GM12878 (cell line): ENCODE measurements around the gene RASSF4. TPM values are rescaled to one million over a fixed set of nuclear protein-coding genes. Genes with fewer than 3 reads are reported as not detected.
A peak's percentile ranks its signal among the peaks of the same experiment; 100 is the strongest.

Experiments
- ATF7 ChIP-seq: fragments of 450-650 bp; IDR thresholded peaks from 2 replicates; pipeline ENCODE4 v1.6.1; 2016; ENCODE audit warnings: low read depth, mild to moderate bottlenecking
- BCL11A ChIP-seq: IDR thresholded peaks from 2 replicates; pipeline ENCODE4 v1.6.1; 2011; ENCODE audit warnings: low read depth, low read length
- BMI1 ChIP-seq: fragments of 450-650 bp; IDR thresholded peaks from 2 replicates; pipeline ENCODE4 v1.6.1; 2016; ENCODE audit warnings: mild to moderate bottlenecking, moderate library complexity, borderline replicate concordance
- BRCA1 ChIP-seq: IDR thresholded peaks from 2 replicates; pipeline ENCODE4 v1.6.1; 2011; ENCODE audit warnings: low read depth, low read length, improper control_type of control experiment
- CHD1 ChIP-seq: IDR thresholded peaks from 2 replicates; pipeline ENCODE4 v1.6.1; 2012; ENCODE audit warnings: low read depth, low read length, improper control_type of control experiment
- CHD4 ChIP-seq: fragments of 200-600 bp; sonication (generic); IDR thresholded peaks from 2 replicates; pipeline ENCODE4 v1.6.1; 2016; ENCODE audit warnings: mild to moderate bottlenecking
- LARP7 ChIP-seq: fragments of 450-650 bp; IDR thresholded peaks from 2 replicates; pipeline ENCODE4 v1.6.1; 2017; ENCODE audit warnings: mild to moderate bottlenecking
- MEF2B ChIP-seq: fragments of 450-650 bp; IDR thresholded peaks from 2 replicates; pipeline ENCODE4 v1.6.1; 2018; ENCODE audit warnings: mild to moderate bottlenecking, moderate library complexity; ENCODE audit not compliant: partially characterized antibody, poor library complexity, severe bottlenecking
- MXI1 ChIP-seq: fragments of 150-350 bp; IDR thresholded peaks from 2 replicates; pipeline ENCODE4 v1.6.1; 2011; ENCODE audit warnings: low read depth, mild to moderate bottlenecking, inconsistent platforms, low read length, improper control_type of control experiment
- RAD51 ChIP-seq: fragments of 450-650 bp; IDR thresholded peaks from 2 replicates; pipeline ENCODE4 v1.6.1; 2016; ENCODE audit warnings: moderate library complexity, mild to moderate bottlenecking, inconsistent platforms
- REST ChIP-seq: IDR thresholded peaks from 2 replicates; pipeline ENCODE4 v1.6.1; 2012; ENCODE audit warnings: mild to moderate bottlenecking, low read depth, low read length
- SREBF2 ChIP-seq: IDR thresholded peaks from 2 replicates; pipeline ENCODE4 v1.6.1; 2012; ENCODE audit warnings: mild to moderate bottlenecking, low read length
- STAT1 ChIP-seq: fragments of 450-650 bp; conservative IDR thresholded peaks from 2 replicates; pipeline ENCODE4 v1.6.1; 2014; ENCODE audit warnings: antibody characterized with exemption, mild to moderate bottlenecking
- TCF3 ChIP-seq: IDR thresholded peaks from 2 replicates; pipeline ENCODE4 v1.6.1; 2012; ENCODE audit warnings: low read depth, mild to moderate bottlenecking, low read length, borderline replicate concordance; ENCODE audit not compliant: insufficient read depth
- TCF7 ChIP-seq: IDR thresholded peaks from 2 replicates; pipeline ENCODE4 v1.6.1; 2014; ENCODE audit warnings: antibody characterized with exemption, borderline replicate concordance
- ZNF24 ChIP-seq: fragments of 450-650 bp; IDR thresholded peaks from 2 replicates; pipeline ENCODE4 v1.6.1; 2017; ENCODE audit warnings: antibody characterized with exemption, mild to moderate bottlenecking
- ZSCAN29 ChIP-seq: fragments of 450-650 bp; IDR thresholded peaks from 2 replicates; pipeline ENCODE4 v1.6.1; 2017; ENCODE audit warnings: mild to moderate bottlenecking, moderate library complexity
- polyA plus RNA-seq, 11 experiments: library from polyadenylated mRNA; depleted of rRNA in 4 of 11; unstranded in 6 of 11; stranded (reverse) in 5 of 11; fragments of >200 nt; fragmentation: Nextera tagmentation in 4 of 11; fragmentation: Illumina TruSeq in 1 of 11; extraction: Ambion mirVana in 4 of 11; extraction: Trizol in 1 of 11; gene quantifications; 1 replicate in 1 of 11; 2 replicates in 10 of 11; pipeline versions ENCODE4 v1.2.1 to v1.2.3, GENCODE V29; 2011 to 2016; ENCODE audit warnings: inconsistent platforms in 2 of 11, missing spikeins in 2 of 11, low read depth in 1 of 11
- total RNA-seq, 4 experiments: library from RNA; depleted of rRNA in 3 of 4; stranded (reverse); fragments of >200 nt in 3 of 4; fragmentation: Illumina TruSeq in 1 of 4; extraction: Trizol in 1 of 4; gene quantifications; 2 replicates each; pipeline versions ENCODE4 v1.2.1 to v1.2.3, GENCODE V29; 2013 to 2021
- TF ChIP-seq, protein P1 (sequence below): fragments of 450-650 bp; IDR thresholded peaks from 2 replicates; pipeline ENCODE4 v1.6.1; 2016; ENCODE audit warnings: mild to moderate bottlenecking
- TF ChIP-seq, protein P2 (sequence below): IDR thresholded peaks from 2 replicates; pipeline ENCODE4 v1.6.1; 2012; ENCODE audit warnings: low read length, inconsistent platforms
- TF ChIP-seq, protein P3 (sequence below): IDR thresholded peaks from 2 replicates; pipeline ENCODE4 v1.6.1; 2011; ENCODE audit warnings: borderline replicate concordance, low read depth, mild to moderate bottlenecking, moderate library complexity, low read length; ENCODE audit not compliant: insufficient read depth, poor library complexity, severe bottlenecking
- TF ChIP-seq, protein P4 (sequence below): fragments of 450-650 bp; IDR thresholded peaks from 2 replicates; pipeline ENCODE4 v1.6.1; 2017; ENCODE audit warnings: mild to moderate bottlenecking, low read depth, inconsistent platforms; ENCODE audit not compliant: poor library complexity, severe bottlenecking

The RASSF4 gene
- total and polyA plus RNA-seq, 10 of the 15 experiments (the other 5 are each of a cell fraction or from before 2014, with no cell fraction given) = 3.7 to 71.1 (median 16.8) TPM

DNA sequence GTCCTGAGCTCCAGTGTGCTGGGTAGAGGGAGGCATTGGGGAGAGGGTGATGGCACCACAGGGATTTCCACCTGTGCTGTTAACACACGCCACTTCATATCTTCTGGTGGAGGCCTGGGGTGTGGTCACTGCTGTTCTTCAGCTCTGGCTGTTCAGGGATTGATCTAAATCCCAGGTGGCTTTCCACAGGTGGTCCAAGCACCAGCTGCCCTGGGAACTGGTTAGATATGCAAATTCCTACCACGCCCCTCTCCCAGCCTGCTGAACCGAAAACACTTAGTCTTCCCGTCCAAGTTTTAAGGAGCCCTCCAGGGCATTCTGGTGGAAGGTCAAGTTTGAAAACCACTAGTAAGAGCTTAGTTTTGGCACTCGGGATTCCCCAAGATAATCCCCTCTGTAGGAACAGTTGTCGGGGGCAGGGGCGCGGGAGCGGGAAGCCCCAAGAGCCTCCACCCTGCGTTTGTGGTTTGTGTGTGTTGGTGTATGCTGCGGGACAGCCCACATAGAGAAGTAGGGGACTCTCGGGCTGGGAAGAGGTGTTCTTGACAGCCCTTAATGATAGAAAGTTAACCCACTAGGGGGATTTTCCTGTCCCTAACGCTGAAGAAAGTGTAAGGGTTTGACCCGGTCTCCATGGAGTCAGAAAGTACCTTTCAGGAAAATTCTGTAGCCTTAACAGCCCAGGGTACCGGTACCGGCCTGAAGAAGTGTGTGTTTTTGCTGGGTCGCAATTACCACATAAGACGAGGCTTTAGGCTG, 13.9 kb downstream of the RASSF4 start (continued):
- TF ChIP-seq, protein P1, sequence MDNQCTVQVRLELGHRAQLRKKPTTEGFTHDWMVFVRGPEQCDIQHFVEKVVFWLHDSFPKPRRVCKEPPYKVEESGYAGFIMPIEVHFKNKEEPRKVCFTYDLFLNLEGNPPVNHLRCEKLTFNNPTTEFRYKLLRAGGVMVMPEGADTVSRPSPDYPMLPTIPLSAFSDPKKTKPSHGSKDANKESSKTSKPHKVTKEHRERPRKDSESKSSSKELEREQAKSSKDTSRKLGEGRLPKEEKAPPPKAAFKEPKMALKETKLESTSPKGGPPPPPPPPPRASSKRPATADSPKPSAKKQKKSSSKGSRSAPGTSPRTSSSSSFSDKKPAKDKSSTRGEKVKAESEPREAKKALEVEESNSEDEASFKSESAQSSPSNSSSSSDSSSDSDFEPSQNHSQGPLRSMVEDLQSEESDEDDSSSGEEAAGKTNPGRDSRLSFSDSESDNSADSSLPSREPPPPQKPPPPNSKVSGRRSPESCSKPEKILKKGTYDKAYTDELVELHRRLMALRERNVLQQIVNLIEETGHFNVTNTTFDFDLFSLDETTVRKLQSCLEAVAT = peak; percentile 43; the same call in 1 of the 2 replicates
- no peak for TF ChIP-seq ZNF24
- 0 out of 2 replicates have a peak, but pooled peaks have one; percentile 29 for TF ChIP-seq BMI1
- TF ChIP-seq, protein P2, sequence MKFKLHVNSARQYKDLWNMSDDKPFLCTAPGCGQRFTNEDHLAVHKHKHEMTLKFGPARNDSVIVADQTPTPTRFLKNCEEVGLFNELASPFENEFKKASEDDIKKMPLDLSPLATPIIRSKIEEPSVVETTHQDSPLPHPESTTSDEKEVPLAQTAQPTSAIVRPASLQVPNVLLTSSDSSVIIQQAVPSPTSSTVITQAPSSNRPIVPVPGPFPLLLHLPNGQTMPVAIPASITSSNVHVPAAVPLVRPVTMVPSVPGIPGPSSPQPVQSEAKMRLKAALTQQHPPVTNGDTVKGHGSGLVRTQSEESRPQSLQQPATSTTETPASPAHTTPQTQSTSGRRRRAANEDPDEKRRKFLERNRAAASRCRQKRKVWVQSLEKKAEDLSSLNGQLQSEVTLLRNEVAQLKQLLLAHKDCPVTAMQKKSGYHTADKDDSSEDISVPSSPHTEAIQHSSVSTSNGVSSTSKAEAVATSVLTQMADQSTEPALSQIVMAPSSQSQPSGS = peak; percentile 56; the same call in 1 of the 2 replicates
- TF ChIP-seq REST = no peak
- no peak for TF ChIP-seq RAD51
- TF ChIP-seq BCL11A = peak; percentile 45; the same call in 1 of the 2 replicates
- no peak for TF ChIP-seq STAT1
- TF ChIP-seq LARP7 = no peak
- TF ChIP-seq, protein P3, sequence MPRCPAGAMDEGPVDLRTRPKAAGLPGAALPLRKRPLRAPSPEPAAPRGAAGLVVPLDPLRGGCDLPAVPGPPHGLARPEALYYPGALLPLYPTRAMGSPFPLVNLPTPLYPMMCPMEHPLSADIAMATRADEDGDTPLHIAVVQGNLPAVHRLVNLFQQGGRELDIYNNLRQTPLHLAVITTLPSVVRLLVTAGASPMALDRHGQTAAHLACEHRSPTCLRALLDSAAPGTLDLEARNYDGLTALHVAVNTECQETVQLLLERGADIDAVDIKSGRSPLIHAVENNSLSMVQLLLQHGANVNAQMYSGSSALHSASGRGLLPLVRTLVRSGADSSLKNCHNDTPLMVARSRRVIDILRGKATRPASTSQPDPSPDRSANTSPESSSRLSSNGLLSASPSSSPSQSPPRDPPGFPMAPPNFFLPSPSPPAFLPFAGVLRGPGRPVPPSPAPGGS = peak; percentile 55
- TF ChIP-seq BRCA1 = no peak
- TF ChIP-seq CHD1 = no peak
- no peak for TF ChIP-seq SREBF2
- no peak for TF ChIP-seq ATF7
- no peak for TF ChIP-seq CHD4
- TF ChIP-seq MEF2B = peak; percentile 84
- TF ChIP-seq TCF3 = no peak
- TF ChIP-seq, protein P4, sequence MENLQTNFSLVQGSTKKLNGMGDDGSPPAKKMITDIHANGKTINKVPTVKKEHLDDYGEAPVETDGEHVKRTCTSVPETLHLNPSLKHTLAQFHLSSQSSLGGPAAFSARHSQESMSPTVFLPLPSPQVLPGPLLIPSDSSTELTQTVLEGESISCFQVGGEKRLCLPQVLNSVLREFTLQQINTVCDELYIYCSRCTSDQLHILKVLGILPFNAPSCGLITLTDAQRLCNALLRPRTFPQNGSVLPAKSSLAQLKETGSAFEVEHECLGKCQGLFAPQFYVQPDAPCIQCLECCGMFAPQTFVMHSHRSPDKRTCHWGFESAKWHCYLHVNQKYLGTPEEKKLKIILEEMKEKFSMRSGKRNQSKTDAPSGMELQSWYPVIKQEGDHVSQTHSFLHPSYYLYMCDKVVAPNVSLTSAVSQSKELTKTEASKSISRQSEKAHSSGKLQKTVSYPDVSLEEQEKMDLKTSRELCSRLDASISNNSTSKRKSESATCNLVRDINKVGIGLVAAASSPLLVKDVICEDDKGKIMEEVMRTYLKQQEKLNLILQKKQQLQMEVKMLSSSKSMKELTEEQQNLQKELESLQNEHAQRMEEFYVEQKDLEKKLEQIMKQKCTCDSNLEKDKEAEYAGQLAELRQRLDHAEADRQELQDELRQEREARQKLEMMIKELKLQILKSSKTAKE = peak; percentile 37
- no peak for TF ChIP-seq TCF7
- no peak for TF ChIP-seq MXI1
- no peak for TF ChIP-seq ZSCAN29
